Cardiac muscle cell (in vitro differentiated cells and primary cell): ENCODE measurements around the gene POGK. TPM values are rescaled to one million over a fixed set of nuclear protein-coding genes. Genes with fewer than 3 reads are reported as not detected.

Experiments
- DNase-seq, 2 donors: peaks; one replicate each; pipeline versions ENCODE4 v3.0.0 to v3.0.0-alpha.2; 2010 to 2017; ENCODE audit warnings: low read depth in 1 of 2, low spot score in 1 of 2
- H3K27ac ChIP-seq: fragments of 200-600 bp; sonication (generic); 2 replicates; pipeline ENCODE4 v1.5.1; 2016
- H3K27me3 ChIP-seq: fragments of 200-600 bp; sonication (generic); 2 replicates; pipeline ENCODE4 v1.6.0; 2016; ENCODE audit warnings: control low read depth
- H3K36me3 ChIP-seq: fragments of 200-600 bp; sonication (generic); 2 replicates; pipeline ENCODE4 v1.5.1; 2016; ENCODE audit warnings: control low read depth
- H3K4me1 ChIP-seq: fragments of 200-600 bp; sonication (generic); 2 replicates; pipeline ENCODE4 v1.8.1; 2017; ENCODE audit warnings: low read depth, mild to moderate bottlenecking, mixed run types
- H3K4me3 ChIP-seq: fragments of 200-600 bp; sonication (generic); 2 replicates; pipeline ENCODE4 v1.5.1; 2016; ENCODE audit warnings: mild to moderate bottlenecking
- H3K9me3 ChIP-seq: fragments of 200-600 bp; sonication (generic); 2 replicates; pipeline ENCODE4 v1.5.1; 2017; ENCODE audit warnings: low read depth, mild to moderate bottlenecking, control low read depth
- polyA plus RNA-seq: library from polyadenylated mRNA; unstranded; fragments of >200 nt; fragmentation: Nextera tagmentation; extraction: Ambion mirVana; gene quantifications from 2 replicates; pipeline ENCODE4 v1.2.1, GENCODE V29; 2016
- total RNA-seq: library from RNA; depleted of rRNA; stranded (reverse); fragments of >200 nt; gene quantifications from 2 replicates; pipeline ENCODE4 v1.2.3, GENCODE V29; 2016
- TF ChIP-seq, protein P1 (sequence below): IDR thresholded peaks from 2 replicates; pipeline ENCODE4 v1.5.1; 2012; ENCODE audit warnings: low read depth, mild to moderate bottlenecking, low read length

Gene POGK, protein sequence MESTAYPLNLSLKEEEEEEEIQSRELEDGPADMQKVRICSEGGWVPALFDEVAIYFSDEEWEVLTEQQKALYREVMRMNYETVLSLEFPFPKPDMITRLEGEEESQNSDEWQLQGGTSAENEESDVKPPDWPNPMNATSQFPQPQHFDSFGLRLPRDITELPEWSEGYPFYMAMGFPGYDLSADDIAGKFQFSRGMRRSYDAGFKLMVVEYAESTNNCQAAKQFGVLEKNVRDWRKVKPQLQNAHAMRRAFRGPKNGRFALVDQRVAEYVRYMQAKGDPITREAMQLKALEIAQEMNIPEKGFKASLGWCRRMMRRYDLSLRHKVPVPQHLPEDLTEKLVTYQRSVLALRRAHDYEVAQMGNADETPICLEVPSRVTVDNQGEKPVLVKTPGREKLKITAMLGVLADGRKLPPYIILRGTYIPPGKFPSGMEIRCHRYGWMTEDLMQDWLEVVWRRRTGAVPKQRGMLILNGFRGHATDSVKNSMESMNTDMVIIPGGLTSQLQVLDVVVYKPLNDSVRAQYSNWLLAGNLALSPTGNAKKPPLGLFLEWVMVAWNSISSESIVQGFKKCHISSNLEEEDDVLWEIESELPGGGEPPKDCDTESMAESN
- total RNA-seq, result 37.2 and 39.6 TPM in 2 replicates
- polyA plus RNA-seq, result 21.7 and 30.0 TPM in 2 replicates

DNA sequence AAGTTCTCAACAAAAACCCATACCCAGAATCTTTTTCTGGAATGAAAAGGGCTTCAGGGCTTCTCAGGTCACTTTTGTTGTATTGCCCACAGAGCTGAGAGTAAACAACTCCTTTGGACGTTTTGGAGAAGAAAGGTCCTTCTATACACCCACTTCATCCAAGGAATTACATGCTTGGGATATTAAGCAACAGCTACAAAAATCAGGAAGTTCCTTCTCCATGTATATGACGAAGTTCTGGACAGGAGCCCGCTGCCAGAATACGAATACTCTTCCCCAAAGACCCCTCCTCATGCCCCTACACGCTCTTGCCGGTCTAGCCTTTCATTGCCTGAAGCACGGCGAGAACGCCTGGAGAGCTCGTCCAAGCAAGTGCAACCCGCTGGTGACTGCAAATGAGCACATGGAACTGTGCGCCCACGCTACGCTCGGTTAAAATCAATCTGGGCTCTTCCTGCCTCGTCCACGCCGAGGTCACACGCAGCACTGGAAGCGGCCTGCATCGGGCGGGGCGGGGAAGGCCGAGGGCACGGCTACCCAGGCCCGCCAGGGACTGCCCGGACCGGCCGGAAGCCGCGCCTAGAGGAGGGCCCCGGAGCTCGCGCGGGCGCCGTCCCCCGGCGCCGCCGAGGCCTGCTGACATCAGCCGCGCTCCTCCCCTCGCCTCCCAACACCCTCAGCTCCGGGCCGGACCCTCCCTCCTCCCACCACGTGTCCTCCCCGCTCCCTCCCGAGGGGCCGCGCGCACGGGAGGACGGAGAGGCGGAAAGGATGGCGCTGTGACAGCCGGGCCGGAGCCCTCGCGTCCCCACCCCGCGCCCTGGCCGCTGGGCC is at the start of gene POGK:
Gene POGK (plus strand): TSS at position 710 of the 834 bp plus-strand sequence. CDS start 1,482 bp downstream, outside the sequence.
- H3K36me3 ChIP-seq, result peaks cover 22% of the 10 kb centered on the region
- H3K4me3 ChIP-seq, result peak within 1 kb of the TSS; percentile 54
- H3K27ac ChIP-seq, result peak within 1 kb of the TSS; percentile 97
- DNase-seq, result peak; percentile 93 to 94
- TF ChIP-seq, protein P1, sequence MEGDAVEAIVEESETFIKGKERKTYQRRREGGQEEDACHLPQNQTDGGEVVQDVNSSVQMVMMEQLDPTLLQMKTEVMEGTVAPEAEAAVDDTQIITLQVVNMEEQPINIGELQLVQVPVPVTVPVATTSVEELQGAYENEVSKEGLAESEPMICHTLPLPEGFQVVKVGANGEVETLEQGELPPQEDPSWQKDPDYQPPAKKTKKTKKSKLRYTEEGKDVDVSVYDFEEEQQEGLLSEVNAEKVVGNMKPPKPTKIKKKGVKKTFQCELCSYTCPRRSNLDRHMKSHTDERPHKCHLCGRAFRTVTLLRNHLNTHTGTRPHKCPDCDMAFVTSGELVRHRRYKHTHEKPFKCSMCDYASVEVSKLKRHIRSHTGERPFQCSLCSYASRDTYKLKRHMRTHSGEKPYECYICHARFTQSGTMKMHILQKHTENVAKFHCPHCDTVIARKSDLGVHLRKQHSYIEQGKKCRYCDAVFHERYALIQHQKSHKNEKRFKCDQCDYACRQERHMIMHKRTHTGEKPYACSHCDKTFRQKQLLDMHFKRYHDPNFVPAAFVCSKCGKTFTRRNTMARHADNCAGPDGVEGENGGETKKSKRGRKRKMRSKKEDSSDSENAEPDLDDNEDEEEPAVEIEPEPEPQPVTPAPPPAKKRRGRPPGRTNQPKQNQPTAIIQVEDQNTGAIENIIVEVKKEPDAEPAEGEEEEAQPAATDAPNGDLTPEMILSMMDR, result no peak
- H3K27me3 ChIP-seq, result no peaks in the 10 kb centered on the region
- H3K9me3 ChIP-seq, result no peaks in the 10 kb centered on the region
- peaks cover 35% of the 10 kb centered on the region for H3K4me1 ChIP-seq

DNA sequence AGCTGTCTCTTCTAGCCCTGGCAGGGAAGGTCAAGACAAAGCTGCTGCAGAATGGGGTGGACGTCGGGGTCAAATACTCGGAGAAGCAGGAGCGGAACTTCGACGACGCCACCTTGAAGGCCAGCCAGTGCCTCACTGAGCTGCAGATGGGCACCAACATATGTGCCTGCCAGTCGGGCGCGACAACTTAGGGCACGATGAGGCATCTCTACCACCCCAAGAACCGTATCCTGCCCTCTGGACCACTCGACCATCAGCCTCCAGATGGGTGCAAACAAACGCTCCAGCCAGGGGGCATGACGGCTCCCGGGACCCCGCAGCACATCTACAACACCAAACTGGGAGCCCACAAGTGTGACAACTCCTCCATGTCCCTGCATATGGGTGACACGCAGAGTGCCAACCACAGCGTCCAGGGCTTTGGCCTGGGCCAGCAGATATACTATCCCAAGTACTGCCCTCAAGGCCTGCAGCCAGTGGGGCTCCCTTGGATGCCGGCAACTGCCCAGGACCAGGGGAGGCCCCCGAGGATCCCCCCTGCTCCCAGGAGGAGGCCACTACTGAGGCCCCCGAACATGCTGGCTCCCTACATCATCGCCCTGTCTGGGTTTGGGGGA is 42.5 kb upstream of the POGK start:
- Histone ChIP-seq H3K9me3 (no peaks in the 10 kb centered on the region), H3K36me3 (no peaks in the 10 kb centered on the region), H3K4me3 (no peak overlapping the region), H3K27me3 (no peaks in the 10 kb centered on the region), H3K4me1 (no peaks in the 10 kb centered on the region), H3K27ac (no peak overlapping the region)
- TF ChIP-seq, protein P1, result no peak
- no peak for DNase-seq

DNA sequence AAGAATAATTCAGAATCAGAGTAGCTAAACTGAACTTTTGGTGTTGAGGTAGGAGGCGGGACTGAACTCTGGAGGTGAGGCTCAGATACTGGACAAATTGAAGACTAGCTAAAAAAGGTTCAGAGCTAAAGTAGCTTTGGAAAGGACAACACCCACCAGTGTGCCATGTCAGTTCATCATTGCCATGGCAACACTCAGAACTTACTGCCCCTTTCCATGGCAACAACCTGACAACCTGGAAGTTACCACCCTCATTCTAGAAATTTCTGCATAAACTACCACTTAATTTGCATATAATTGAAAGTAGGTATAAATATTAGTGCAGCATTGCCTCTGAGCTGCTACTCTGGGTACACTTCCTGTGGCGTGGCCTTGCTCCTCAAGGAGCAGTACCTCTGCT is 30.3 kb upstream of the POGK start:
- no peak overlapping the region for H3K27ac ChIP-seq
- H3K4me1 ChIP-seq, result no peaks in the 10 kb centered on the region
- H3K9me3 ChIP-seq, result no peaks in the 10 kb centered on the region
- TF ChIP-seq, protein P1, result no peak
- no peaks in the 10 kb centered on the region for H3K27me3 ChIP-seq
- H3K4me3 ChIP-seq, result no peak overlapping the region
- no peak for DNase-seq
- no peaks in the 10 kb centered on the region for H3K36me3 ChIP-seq

DNA sequence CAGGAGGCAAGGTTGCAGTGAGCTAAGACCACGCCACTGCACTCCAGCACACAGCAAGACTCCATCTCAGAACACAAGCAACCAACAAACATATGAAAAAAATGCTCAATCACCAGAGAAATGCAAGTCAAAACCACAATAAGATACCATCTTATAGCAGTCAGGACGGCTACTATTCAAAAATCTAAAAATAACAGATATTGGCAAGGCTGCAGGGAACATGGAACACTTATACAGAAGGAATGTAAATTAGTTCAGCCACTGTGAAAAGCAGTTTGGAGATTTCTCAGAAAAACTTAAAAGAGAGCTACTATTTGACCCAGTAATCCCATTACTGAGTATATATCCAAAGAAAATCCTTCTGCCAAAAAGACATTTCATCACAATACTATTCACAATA is 27.6 kb upstream of the POGK start:
- Histone ChIP-seq H3K4me1 (no peaks in the 10 kb centered on the region), H3K27me3 (no peaks in the 10 kb centered on the region), H3K27ac (no peak overlapping the region), H3K36me3 (no peaks in the 10 kb centered on the region), H3K4me3 (no peak overlapping the region), H3K9me3 (no peaks in the 10 kb centered on the region)
- TF ChIP-seq, protein P1, result no peak
- no peak for DNase-seq
